K562 (cell line): ENCODE data around the gene TMEM131L. TPM values are rescaled to one million over a fixed set of nuclear protein-coding genes. Genes with fewer than 3 reads are reported as not detected.

Source experiments
- ATAC-seq: fragments of 200-7000 bp; cut with Tn5 transposase; 3 replicates; pipeline ENCODE4 v1.9.1; 2020; ENCODE audit warnings: moderate library complexity
- BruUV-seq: library from RNA; stranded (reverse); fragments of 400-500 nt; replicated peaks from 2 replicates; lab custom pipeline; 2021; lab: Mats Ljungman, UMichigan
- CTCF ChIA-PET: fragments of 300-600 bp; formaldehyde crosslinking; extraction: SDS; loops from one replicate; lab custom pipeline; 2021; ENCODE audit warnings: low intra/inter-chr PET ratio; lab: Yijun Ruan, JAX
- POLR2A ChIA-PET: fragments of 300-600, 350-650 bp; sonication (Branson Sonifier 250); formaldehyde crosslinking; extraction: SDS; loops from one replicate; lab custom pipeline; 2021; ENCODE audit warnings: antibody characterized with exemption, inconsistent platforms; lab: Yijun Ruan, JAX
- DNase-seq, 4 experiments: peaks; one replicate each; pipeline versions ENCODE4 v3.0.0 to v3.0.0-alpha.2; 2011 to 2018; ENCODE audit warnings: low spot score in 3 of 4, mixed read lengths in 3 of 4; ENCODE audit errors: extremely low read depth in 1 of 4
- FAIRE-seq: peaks from 2 replicates; lab custom pipeline; 2011; peaks lifted over from hg19 to GRCh38; lab: Jason Lieb, UNC
- H2AFZ ChIP-seq: 2 replicates; pipeline ENCODE4 v1.6.0; 2011; ENCODE audit warnings: low read depth, low read length, control low read depth, inconsistent platforms
- H3K27ac ChIP-seq: fragments of 200-600 bp; 3 replicates; pipeline ENCODE4 v1.8.0; 2011; ENCODE audit warnings: low read depth, mild to moderate bottlenecking, control low read depth, inconsistent platforms, low read length, moderate library complexity, mixed read lengths; ENCODE audit errors: extremely low read depth
- H3K27me3 ChIP-seq, 2 experiments: fragments of 300-600 bp in 1 of 2; 2 replicates in 1 of 2; 3 replicates in 1 of 2; pipeline versions ENCODE4 v1.6.0 to v1.8.0; 2011; ENCODE audit warnings: inconsistent platforms in 2 of 2, low read length in 2 of 2, mild to moderate bottlenecking in 1 of 2, mixed read lengths in 1 of 2, moderate library complexity in 1 of 2; ENCODE audit not compliant: control insufficient read depth in 2 of 2, insufficient read depth in 2 of 2
- H3K36me3 ChIP-seq: fragments of 300-600 bp; 3 replicates; pipeline ENCODE4 v1.8.0; 2011; ENCODE audit warnings: mild to moderate bottlenecking, low read length, inconsistent platforms; ENCODE audit not compliant: control insufficient read depth, insufficient read depth
- H3K4me1 ChIP-seq, 2 experiments: fragments of 200-600 bp in 1 of 2; replicated peaks in 1 of 2; 2 replicates in 1 of 2; 3 replicates in 1 of 2; pipeline versions ENCODE4 v1.5.1 to v1.8.0; 2011; ENCODE audit warnings: inconsistent platforms in 2 of 2, low read length in 2 of 2, mild to moderate bottlenecking in 1 of 2, mixed read lengths in 1 of 2, moderate library complexity in 1 of 2; ENCODE audit not compliant: control insufficient read depth in 2 of 2, insufficient read depth in 2 of 2
- H3K4me2 ChIP-seq: 2 replicates; pipeline ENCODE4 v1.6.1; 2011; ENCODE audit warnings: low read length, control low read depth, inconsistent platforms, mixed read lengths; ENCODE audit not compliant: insufficient read depth
- H3K4me3 ChIP-seq: fragments of 200-600 bp; sonication (generic), shearing (Covaris generic); 2 replicates; pipeline ENCODE4 v1.5.1; 2016; ENCODE audit warnings: control low read depth, inconsistent platforms
- H3K79me2 ChIP-seq: fragments of 200-600 bp; 3 replicates; pipeline ENCODE4 v1.8.0; 2011; ENCODE audit warnings: low read length, inconsistent platforms; ENCODE audit not compliant: control insufficient read depth, insufficient read depth
- H3K9ac ChIP-seq, 2 experiments: 2 replicates each; pipeline versions ENCODE4 v1.6.0 to v1.6.1; 2011; ENCODE audit warnings: low read depth in 2 of 2, low read length in 2 of 2, control low read depth in 1 of 2, inconsistent platforms in 1 of 2, mild to moderate bottlenecking in 1 of 2, mixed read lengths in 1 of 2; ENCODE audit not compliant: insufficient read depth in 1 of 2
- H3K9me1 ChIP-seq: one replicate; pipeline ENCODE4 v1.6.0; 2011; ENCODE audit warnings: inconsistent platforms, mild to moderate bottlenecking, low read length, moderate library complexity; ENCODE audit not compliant: control insufficient read depth, insufficient read depth
- H3K9me3 ChIP-seq: replicated peaks from 2 replicates; pipeline ENCODE4 v1.5.1; 2011; ENCODE audit warnings: low read depth, low read length, inconsistent platforms; ENCODE audit not compliant: control insufficient read depth, insufficient read depth
- H4K20me1 ChIP-seq: replicated peaks from 2 replicates; pipeline ENCODE4 v1.6.1; 2011; ENCODE audit warnings: low read length, inconsistent platforms, mixed read lengths; ENCODE audit not compliant: control insufficient read depth, insufficient read depth
- FOXP1 ChIP-seq: sonication (generic); formaldehyde crosslinking; IDR thresholded peaks from 2 replicates; pipeline ENCODE4 v1.8.0; 2022; ENCODE audit warnings: mild to moderate bottlenecking, missing genetic modification reagents
- JUND ChIP-seq, 2 experiments: IDR thresholded peaks; 2 replicates in 1 of 2; 3 replicates in 1 of 2; pipeline ENCODE4 v1.6.1; 2011; ENCODE audit warnings: borderline replicate concordance in 2 of 2, low read depth in 2 of 2, low read length in 2 of 2, improper control_type of control experiment in 1 of 2, missing biosample characterization in 1 of 2, missing genetic modification characterization in 1 of 2, missing genetic modification reagents in 1 of 2
- NR3C1 ChIP-seq: sonication (generic); formaldehyde crosslinking; IDR thresholded peaks from 2 replicates; pipeline ENCODE4 v1.8.1; 2022; ENCODE audit warnings: missing genetic modification reagents
- PKNOX1 ChIP-seq: fragments of 450-650 bp; IDR thresholded peaks from 2 replicates; pipeline ENCODE4 v1.6.1; 2016
- REST ChIP-seq, 2 experiments: fragments of 450-650 bp; formaldehyde crosslinking in 1 of 2; IDR thresholded peaks; 2 replicates each; pipeline versions ENCODE4 v1.4.0 to v1.6.1; 2014 to 2020; ENCODE audit warnings: mild to moderate bottlenecking in 2 of 2, borderline replicate concordance in 1 of 2, low read depth in 1 of 2
- ZBTB2 ChIP-seq: fragments of 450-650 bp; IDR thresholded peaks from 2 replicates; pipeline ENCODE4 v1.6.1; 2016; ENCODE audit warnings: antibody characterized with exemption
- ZNF140 ChIP-seq: fragments of 250-450 bp; sonication (Bioruptor Pico); IDR thresholded peaks from 2 replicates; pipeline ENCODE4 v1.8.0; 2021; ENCODE audit warnings: moderate library complexity, mild to moderate bottlenecking, inconsistent platforms
- ZNF146 ChIP-seq: IDR thresholded peaks from one replicate; pipeline ENCODE4 v1.6.1; 2018; ENCODE audit warnings: missing compliant biosample characterization; ENCODE audit not compliant: unreplicated experiment
- ZNF316 ChIP-seq: fragments of 450-650 bp; IDR thresholded peaks from 2 replicates; pipeline ENCODE4 v1.6.1; 2016
- WGBS: fragments of 100-300 bp; shearing (Covaris generic); methylation state at CpG from one replicate; pipeline ENCODE4 v1.1.6; 2016; ENCODE audit warnings: low coverage, mixed read lengths; ENCODE audit not compliant: insufficient coverage; ENCODE audit errors: missing lambda C conversion rate; 5-methylcytosine and 5-hydroxymethylcytosine counted together
- in situ Hi-C: fragments of 300-500 bp; cut with MboI; formaldehyde crosslinking; loops from 4 replicates; pipeline ENCODE4 v1.15.0; 2018; ENCODE audit warnings: inconsistent platforms, mixed read lengths
- intact Hi-C: fragments of 100-400 bp; cut with micrococcal nuclease; formaldehyde crosslinking; loops from 2 replicates; pipeline ENCODE4 v1.14.2; 2022
- polyA plus RNA-seq, 8 experiments: library from polyadenylated mRNA; depleted of rRNA in 4 of 8; stranded (reverse) in 5 of 8; unstranded in 3 of 8; fragments of >200 nt; fragmentation: Nextera tagmentation in 2 of 8; fragmentation: Illumina TruSeq in 1 of 8; extraction: Ambion mirVana in 2 of 8; extraction: Trizol in 1 of 8; gene quantifications; 2 replicates each; pipeline versions ENCODE4 v1.2.1 to v1.2.3, GENCODE V29; 2011 to 2014; ENCODE audit warnings: inconsistent platforms in 1 of 8, missing spikeins in 1 of 8
- total RNA-seq, 7 experiments: library from RNA; depleted of rRNA in 6 of 7; stranded (reverse); fragments of >200 nt in 6 of 7; fragmentation: Illumina TruSeq in 2 of 7; extraction: Trizol in 2 of 7; gene quantifications; 2 replicates each; pipeline versions ENCODE4 v1.2.1 to v1.2.3, GENCODE V29; 2011 to 2021; ENCODE audit warnings: low replicate concordance in 1 of 7

The TMEM131L gene
- total and polyA plus RNA-seq, 9 of the 15 experiments (the other 6 are each of a cell fraction or from before 2014, with no cell fraction given): 1.2 to 20.8 (median 12.9) TPM

DNA sequence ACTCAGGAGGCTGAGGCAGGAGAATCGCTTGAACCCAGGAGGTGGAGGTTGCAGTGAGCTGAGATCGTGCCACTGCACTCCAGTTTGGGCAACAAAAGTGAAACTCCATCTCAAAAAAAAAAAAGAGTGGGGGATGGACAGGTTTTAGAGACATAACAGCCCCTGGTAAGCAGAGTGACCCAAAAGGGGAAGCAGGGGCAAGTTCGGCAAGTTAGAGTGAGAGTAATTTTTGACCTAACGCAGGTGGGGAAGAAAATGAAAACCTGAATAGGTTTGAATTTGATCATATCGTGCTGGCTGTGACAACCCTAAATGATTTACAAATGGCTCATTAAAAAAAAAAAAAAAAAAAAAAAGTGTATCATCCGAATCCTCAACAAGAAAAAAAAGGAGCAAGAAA is 25.7 kb upstream of the TMEM131L start:
- H2AFZ ChIP-seq: no peak overlapping the region
- H4K20me1 ChIP-seq: no peaks in the 10 kb centered on the region
- H3K79me2 ChIP-seq: no peaks in the 10 kb centered on the region
- BruUV-seq: no TSS peak
- WGBS: 41% methylated on average over 5 of the region's 6 CpGs
- no peak overlapping the region for H3K4me2 ChIP-seq
- no peaks in the 10 kb centered on the region for H3K36me3 ChIP-seq
- in situ Hi-C loops (no loop called here), intact Hi-C loops (no loop called here)
- no peaks in the 10 kb centered on the region for H3K9me1 ChIP-seq
- CTCF ChIA-PET: no interaction called here
- H3K4me1 ChIP-seq: no peaks in the 10 kb centered on the region
- H3K4me3 ChIP-seq: no peak overlapping the region
- FAIRE-seq (no peak), ATAC-seq (no peak), DNase-seq (no peak)
- H3K9ac ChIP-seq: no peak overlapping the region
- H3K27me3 ChIP-seq: no peaks in the 10 kb centered on the region
- H3K27ac ChIP-seq: no peak overlapping the region
- no peaks in the 10 kb centered on the region for H3K9me3 ChIP-seq
- POLR2A ChIA-PET: no interaction called here
- TF ChIP-seq NR3C1 (CRISPR knock-in tag): no peak
- TF ChIP-seq ZNF140: no peak
- no peak for TF ChIP-seq FOXP1 (CRISPR knock-in tag)
- TF ChIP-seq PKNOX1: no peak
- no peak for TF ChIP-seq JUND (IDR thresholded peaks at IDR 0.05; ENCODE audit: borderline replicate concordance, low read depth, low read length)
- TF ChIP-seq JUND (tag; IDR thresholded peaks at IDR 0.05; ENCODE audit: borderline replicate concordance, low read depth, low read length): no peak
- TF ChIP-seq REST (IDR thresholded peaks at IDR 0.05; ENCODE audit: borderline replicate concordance): no peak
- TF ChIP-seq REST (CRISPR knock-in tag; IDR thresholded peaks at IDR 0.05; ENCODE audit: low read depth): no peak
- TF ChIP-seq ZNF146 (CRISPR knock-in tag): no peak
- no peak for TF ChIP-seq ZNF316
- TF ChIP-seq ZBTB2: no peak
